LNCaP clone FGC (cell line): ENCODE measurements around the gene MCM9.
A peak's percentile ranks its signal among the peaks of the same experiment; 100 is the strongest.

Source experiments
- DNase-seq: peaks from one replicate; pipeline ENCODE4 v3.0.0-alpha.2; 2011; ENCODE audit warnings: low read depth
- H3K4me3 ChIP-seq: 2 replicates; pipeline ENCODE4 v1.5.1; 2011; ENCODE audit warnings: mild to moderate bottlenecking, low read depth, low read length, control low read depth
- TF ChIP-seq, protein P1 (sequence below): IDR thresholded peaks from 2 replicates; pipeline ENCODE4 v1.5.1; 2012; ENCODE audit warnings: mild to moderate bottlenecking; ENCODE audit not compliant: control insufficient read depth, insufficient read depth; ENCODE audit errors: extremely low read depth

Gene MCM9

DNA sequence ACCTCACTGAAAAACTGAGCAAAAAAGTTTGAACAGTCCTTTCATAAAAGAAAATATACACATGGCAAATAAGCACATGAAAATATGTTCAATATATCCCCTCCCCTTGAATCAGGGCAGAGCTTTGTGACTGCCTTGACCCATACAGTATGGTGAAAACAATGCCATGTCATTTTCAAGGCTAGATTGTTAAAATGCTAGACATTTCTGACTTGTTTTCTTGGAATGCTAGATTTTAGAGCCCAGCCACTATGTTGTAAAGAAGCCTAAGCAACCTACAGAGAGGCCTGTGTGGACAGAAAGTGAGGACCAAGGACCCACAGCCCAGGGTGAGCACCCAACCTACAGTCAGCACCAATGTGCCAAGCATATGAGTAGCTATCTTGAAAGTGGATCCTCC lies 58.1 kb downstream of the MCM9 start:
- TF ChIP-seq, protein P1, sequence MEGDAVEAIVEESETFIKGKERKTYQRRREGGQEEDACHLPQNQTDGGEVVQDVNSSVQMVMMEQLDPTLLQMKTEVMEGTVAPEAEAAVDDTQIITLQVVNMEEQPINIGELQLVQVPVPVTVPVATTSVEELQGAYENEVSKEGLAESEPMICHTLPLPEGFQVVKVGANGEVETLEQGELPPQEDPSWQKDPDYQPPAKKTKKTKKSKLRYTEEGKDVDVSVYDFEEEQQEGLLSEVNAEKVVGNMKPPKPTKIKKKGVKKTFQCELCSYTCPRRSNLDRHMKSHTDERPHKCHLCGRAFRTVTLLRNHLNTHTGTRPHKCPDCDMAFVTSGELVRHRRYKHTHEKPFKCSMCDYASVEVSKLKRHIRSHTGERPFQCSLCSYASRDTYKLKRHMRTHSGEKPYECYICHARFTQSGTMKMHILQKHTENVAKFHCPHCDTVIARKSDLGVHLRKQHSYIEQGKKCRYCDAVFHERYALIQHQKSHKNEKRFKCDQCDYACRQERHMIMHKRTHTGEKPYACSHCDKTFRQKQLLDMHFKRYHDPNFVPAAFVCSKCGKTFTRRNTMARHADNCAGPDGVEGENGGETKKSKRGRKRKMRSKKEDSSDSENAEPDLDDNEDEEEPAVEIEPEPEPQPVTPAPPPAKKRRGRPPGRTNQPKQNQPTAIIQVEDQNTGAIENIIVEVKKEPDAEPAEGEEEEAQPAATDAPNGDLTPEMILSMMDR = no peak
- DNase-seq = no peak
- H3K4me3 ChIP-seq = no peak overlapping the region

DNA sequence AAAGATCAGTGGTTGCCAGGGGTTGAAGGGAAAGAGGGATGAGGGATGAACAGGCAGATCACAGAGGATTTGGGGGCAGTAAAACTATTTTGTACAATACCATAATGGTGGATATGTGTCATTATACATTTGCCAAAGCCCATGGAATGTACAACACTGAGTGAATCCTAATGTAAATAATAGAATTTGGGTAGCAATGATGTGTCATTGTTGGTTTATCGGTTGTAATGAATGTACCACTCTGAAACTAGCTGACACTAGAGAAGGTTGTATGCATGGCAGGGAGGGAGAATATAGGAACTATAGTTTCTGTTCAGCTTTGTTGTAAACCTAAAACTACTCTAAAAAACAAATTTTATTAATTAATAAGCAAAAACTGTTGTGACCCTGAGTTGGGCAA lies 58.8 kb downstream of the MCM9 start:
- no peak for DNase-seq
- no peak overlapping the region for H3K4me3 ChIP-seq
- TF ChIP-seq, protein P1 = no peak

DNA sequence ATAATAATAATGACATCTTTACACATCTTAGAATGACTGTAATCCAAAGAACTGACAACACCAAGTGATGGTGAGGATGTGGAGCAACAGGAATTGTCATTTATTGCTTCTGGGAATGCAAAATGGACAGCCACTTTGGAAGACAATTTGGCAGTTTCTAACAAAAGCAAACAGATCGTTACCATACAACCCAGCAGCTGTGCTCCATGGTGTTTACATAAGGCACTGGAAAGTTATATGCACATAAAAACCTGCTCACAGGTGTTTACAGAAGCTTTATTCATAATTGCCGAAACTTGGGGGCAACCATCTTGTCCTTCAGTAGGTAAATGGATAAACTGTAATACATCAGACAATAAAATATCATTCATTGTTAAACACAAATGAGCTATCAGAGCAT lies 59.3 kb downstream of the MCM9 start:
- peak; percentile 93 for DNase-seq
- TF ChIP-seq, protein P1 = no peak
- no peak overlapping the region for H3K4me3 ChIP-seq

DNA sequence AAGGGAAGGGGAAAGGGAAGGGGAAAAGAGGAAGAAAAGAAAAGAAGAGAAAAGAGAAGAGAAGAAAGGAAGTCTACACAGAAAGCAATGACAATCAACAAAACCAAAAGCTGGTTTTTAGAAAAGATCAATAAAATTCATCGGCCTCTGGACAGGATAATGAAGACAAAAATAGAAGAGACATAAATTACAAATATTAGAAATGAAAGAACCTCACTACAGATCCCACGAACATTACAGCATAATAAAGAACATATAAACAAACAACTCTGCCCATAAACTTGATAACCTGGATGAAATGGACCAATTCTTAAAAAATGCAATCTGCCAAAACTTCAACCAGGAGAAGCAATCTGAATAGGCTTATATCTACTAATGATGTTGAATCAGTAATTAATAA lies 61.7 kb downstream of the MCM9 start:
- TF ChIP-seq, protein P1 = no peak
- no peak overlapping the region for H3K4me3 ChIP-seq
- DNase-seq = no peak

DNA sequence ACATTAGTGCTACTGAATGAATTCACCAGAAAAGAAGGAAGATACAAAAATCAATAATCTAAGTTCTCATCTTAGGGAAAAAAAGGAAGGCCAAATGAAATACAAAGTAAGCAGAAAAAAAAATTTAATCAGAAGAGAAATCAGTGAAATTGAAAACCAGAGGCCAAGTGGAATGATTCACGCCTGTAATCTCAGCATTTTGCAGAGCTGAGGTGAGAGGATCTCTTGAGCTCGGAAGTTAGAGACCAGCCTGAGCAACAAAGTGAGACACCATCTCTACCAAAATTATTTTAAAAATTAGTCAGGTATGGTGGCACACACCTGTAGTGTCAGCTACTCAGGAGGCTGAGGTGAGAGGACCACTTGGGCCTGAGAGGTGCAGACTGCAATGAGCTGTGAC lies 62.2 kb downstream of the MCM9 start:
- H3K4me3 ChIP-seq = no peak overlapping the region
- TF ChIP-seq, protein P1 = no peak
- no peak for DNase-seq

DNA sequence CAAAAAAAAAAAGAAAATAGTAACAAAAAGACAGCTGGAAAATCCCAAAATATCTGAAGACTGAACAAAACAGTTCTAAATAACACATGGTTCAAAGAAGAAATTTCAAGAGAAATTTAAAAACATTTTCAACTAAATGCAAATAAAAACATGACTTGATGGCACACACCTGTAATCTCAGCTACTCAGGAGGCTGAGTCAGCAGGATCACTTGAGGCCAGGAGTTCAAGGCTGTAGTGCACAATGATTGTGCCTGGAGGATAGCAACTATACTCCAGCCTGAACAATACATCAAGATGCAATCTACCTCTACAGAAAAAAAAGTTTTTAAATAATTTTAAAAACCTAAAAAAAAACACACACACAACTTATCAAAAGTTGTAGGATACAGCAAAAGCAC lies 62.6 kb downstream of the MCM9 start:
- TF ChIP-seq, protein P1 = no peak
- H3K4me3 ChIP-seq = no peak overlapping the region
- no peak for DNase-seq

DNA sequence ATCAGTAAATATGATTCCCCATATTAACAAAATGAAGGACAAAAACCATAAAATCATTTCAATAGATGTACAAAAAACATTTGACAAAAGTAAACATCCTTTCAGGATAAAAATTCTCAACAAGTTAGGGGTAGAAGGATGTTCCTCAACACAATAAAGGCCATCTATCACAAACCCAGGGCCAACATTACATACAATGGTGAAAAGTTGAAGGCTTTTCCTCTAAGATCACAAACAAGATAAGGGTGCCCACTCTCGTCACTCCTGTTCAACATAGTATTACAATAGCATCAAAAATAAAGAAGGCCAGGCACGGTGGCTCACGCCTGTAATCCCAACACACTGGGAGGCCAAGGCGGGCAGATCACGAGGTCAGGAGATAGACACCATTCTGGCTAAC lies 63.6 kb downstream of the MCM9 start:
- TF ChIP-seq, protein P1 = no peak
- DNase-seq = no peak
- no peak overlapping the region for H3K4me3 ChIP-seq
